ENCODE results near the gene ZSCAN21. TPM values are rescaled to one million over a fixed set of nuclear protein-coding genes. Genes with fewer than 3 reads are reported as not detected.

The ZSCAN21 gene
- polyA plus RNA-seq, 3 donors = 1.5 to 4.6 (median 4.4) TPM

GRCh38 chr7:100023526-100023925, 26.0 kb upstream of the ZSCAN21 start:
- Mint-ChIP-seq H3K27me3 (ENCODE audit: low read depth in 3 of 3) (peaks cover 0 to 2% (median 2%) of the 10 kb centered on the region in 3 donors), H3K4me1 (peaks cover 8% of the 10 kb centered on the region), H3K27ac (peak overlapping the region in 2 of 7 donors; percentile 22 to 30), H3K4me3 (no peak overlapping the region), H3K9me3 (no peaks in the 10 kb centered on the region), H3K36me3 (peaks cover 60 to 83% of the 10 kb centered on the region in 2 donors)
- no peak overlapping the region for H3K4me2 ChIP-seq (replicated peaks; ENCODE audit: extremely low read depth, low read length, poor library complexity, severe bottlenecking)
- no peak for TF ChIP-seq CTCF (IDR thresholded peaks at IDR 0.05)
- no peak overlapping the region for H3K4me3 ChIP-seq (replicated peaks in 1 of 3; ENCODE audit: low read depth in 2 of 3, low read length in 3 of 3)
- no peak for DNase-seq
- no peak overlapping the region for H3K9ac ChIP-seq (ENCODE audit: insufficient read depth, low read length, poor library complexity, severe bottlenecking)
- peaks cover 25% of the 10 kb centered on the region for H4K20me1 ChIP-seq (ENCODE audit: insufficient read depth, low read length)
- no peaks in the 10 kb centered on the region for H3K9me3 ChIP-seq (replicated peaks in 1 of 2; ENCODE audit: control insufficient read depth in 1 of 2, insufficient read depth in 1 of 2, low read length in 2 of 2)
- H3K4me1 ChIP-seq (ENCODE audit: control insufficient read depth in 1 of 2, insufficient read depth in 2 of 2, low read length in 2 of 2) = no peaks in the 10 kb centered on the region
- WGBS (ENCODE audit: insufficient coverage) = 91% methylated on average over 9 of the region's 12 CpGs
- peaks cover 55% of the 10 kb centered on the region for H3K79me2 ChIP-seq (ENCODE audit: insufficient read depth, low read length)
- no peaks in the 10 kb centered on the region for H3K27me3 ChIP-seq (ENCODE audit: control insufficient read depth in 2 of 2, insufficient read depth in 2 of 2, low read length in 2 of 2)
- no peak overlapping the region for H2AFZ ChIP-seq (ENCODE audit: insufficient read depth, low read depth, low read length, poor library complexity, severe bottlenecking)
- H3K36me3 ChIP-seq (replicated peaks in 1 of 2; ENCODE audit: control insufficient read depth in 1 of 2, insufficient read depth in 2 of 2, low read length in 2 of 2) = peaks cover 50 to 78% of the 10 kb centered on the region in 2 donors
- H3K27ac ChIP-seq (ENCODE audit: low read depth in 1 of 2, low read length in 2 of 2) = no peak overlapping the region
- intact Hi-C loops (cut with micrococcal nuclease) = no loop called here

- Histone ChIP-seq H3K4me1 (ENCODE audit: control insufficient read depth in 1 of 2, insufficient read depth in 2 of 2, low read length in 2 of 2) (no peaks in the 10 kb centered on the region), H3K4me3 (replicated peaks in 1 of 3; ENCODE audit: low read depth in 2 of 3, low read length in 3 of 3) (no peak overlapping the region), H3K36me3 (replicated peaks in 1 of 2; ENCODE audit: control insufficient read depth in 1 of 2, insufficient read depth in 2 of 2, low read length in 2 of 2) (peaks cover 50 to 81% of the 10 kb centered on the region in 2 donors), H3K79me2 (ENCODE audit: insufficient read depth, low read length) (peaks cover 49% of the 10 kb centered on the region), H3K27me3 (ENCODE audit: control insufficient read depth in 2 of 2, insufficient read depth in 2 of 2, low read length in 2 of 2) (no peaks in the 10 kb centered on the region), H3K4me2 (replicated peaks; ENCODE audit: extremely low read depth, low read length, poor library complexity, severe bottlenecking) (no peak overlapping the region), H2AFZ (ENCODE audit: insufficient read depth, low read depth, low read length, poor library complexity, severe bottlenecking) (no peak overlapping the region), H3K9ac (ENCODE audit: insufficient read depth, low read length, poor library complexity, severe bottlenecking) (no peak overlapping the region), H3K27ac (ENCODE audit: low read depth in 1 of 2, low read length in 2 of 2) (no peak overlapping the region), H4K20me1 (ENCODE audit: insufficient read depth, low read length) (peaks cover 25% of the 10 kb centered on the region), H3K9me3 (replicated peaks in 1 of 2; ENCODE audit: control insufficient read depth in 1 of 2, insufficient read depth in 1 of 2, low read length in 2 of 2) (no peaks in the 10 kb centered on the region)
- Mint-ChIP-seq H3K4me3 (no peak overlapping the region), H3K27ac (peak overlapping the region in 2 of 7 donors; percentile 6 to 30), H3K27me3 (ENCODE audit: low read depth in 3 of 3) (peaks cover 0 to 2% (median 2%) of the 10 kb centered on the region in 3 donors), H3K4me1 (peaks cover 6% of the 10 kb centered on the region), H3K9me3 (no peaks in the 10 kb centered on the region), H3K36me3 (peaks cover 56 to 84% of the 10 kb centered on the region in 2 donors)
- intact Hi-C loops (cut with micrococcal nuclease) = no loop called here
- no peak for DNase-seq
- TF ChIP-seq CTCF (IDR thresholded peaks at IDR 0.05) = no peak
- WGBS (ENCODE audit: insufficient coverage) = 96% methylated on average over 4 of the region's 12 CpGs
Observed at GRCh38 chr7:100024020-100024619, 25.5 kb upstream of the ZSCAN21 start.
